Neural crest cell (in vitro differentiated cells): Measurements from ENCODE around the gene MRRF. TPM values are rescaled to one million over a fixed set of nuclear protein-coding genes. Genes with fewer than 3 reads are reported as not detected.

Source experiments
- DNase-seq: peaks from one replicate; pipeline ENCODE4 v3.0.0; 2021; ENCODE audit warnings: low read depth, mixed read lengths, low spot score
- H3K27ac Mint-ChIP-seq: one replicate; pipeline ENCODE4 v1.8.0; 2021; ENCODE audit warnings: mild to moderate bottlenecking, mixed read lengths; ENCODE audit not compliant: unreplicated experiment
- H3K27me3 Mint-ChIP-seq: 2 replicates; pipeline ENCODE4 v1.8.0; 2021; ENCODE audit warnings: low read depth, mild to moderate bottlenecking, mixed read lengths
- H3K36me3 Mint-ChIP-seq: 2 replicates; pipeline ENCODE4 v1.8.0; 2021; ENCODE audit warnings: low read depth, mild to moderate bottlenecking, mixed read lengths
- H3K4me1 Mint-ChIP-seq: 2 replicates; pipeline ENCODE4 v1.8.0; 2021; ENCODE audit warnings: mixed read lengths
- H3K4me3 Mint-ChIP-seq: one replicate; pipeline ENCODE4 v1.8.0; 2021; ENCODE audit warnings: mild to moderate bottlenecking, mixed read lengths
- H3K9me3 Mint-ChIP-seq: 2 replicates; pipeline ENCODE4 v1.8.0; 2021; ENCODE audit warnings: mixed read lengths
- CTCF ChIP-seq: fragments of 200-600 bp; sonication (generic); conservative IDR thresholded peaks from 2 replicates; pipeline ENCODE4 v1.5.0; 2021; ENCODE audit warnings: antibody characterized with exemption, mild to moderate bottlenecking
- total RNA-seq: library from RNA; stranded (reverse); gene quantifications from 2 replicates; pipeline ENCODE4 v1.2.1, GENCODE V29; 2021

The MRRF gene
- total RNA-seq, 1 donor from 2014 or later: 40.1 TPM

DNA sequence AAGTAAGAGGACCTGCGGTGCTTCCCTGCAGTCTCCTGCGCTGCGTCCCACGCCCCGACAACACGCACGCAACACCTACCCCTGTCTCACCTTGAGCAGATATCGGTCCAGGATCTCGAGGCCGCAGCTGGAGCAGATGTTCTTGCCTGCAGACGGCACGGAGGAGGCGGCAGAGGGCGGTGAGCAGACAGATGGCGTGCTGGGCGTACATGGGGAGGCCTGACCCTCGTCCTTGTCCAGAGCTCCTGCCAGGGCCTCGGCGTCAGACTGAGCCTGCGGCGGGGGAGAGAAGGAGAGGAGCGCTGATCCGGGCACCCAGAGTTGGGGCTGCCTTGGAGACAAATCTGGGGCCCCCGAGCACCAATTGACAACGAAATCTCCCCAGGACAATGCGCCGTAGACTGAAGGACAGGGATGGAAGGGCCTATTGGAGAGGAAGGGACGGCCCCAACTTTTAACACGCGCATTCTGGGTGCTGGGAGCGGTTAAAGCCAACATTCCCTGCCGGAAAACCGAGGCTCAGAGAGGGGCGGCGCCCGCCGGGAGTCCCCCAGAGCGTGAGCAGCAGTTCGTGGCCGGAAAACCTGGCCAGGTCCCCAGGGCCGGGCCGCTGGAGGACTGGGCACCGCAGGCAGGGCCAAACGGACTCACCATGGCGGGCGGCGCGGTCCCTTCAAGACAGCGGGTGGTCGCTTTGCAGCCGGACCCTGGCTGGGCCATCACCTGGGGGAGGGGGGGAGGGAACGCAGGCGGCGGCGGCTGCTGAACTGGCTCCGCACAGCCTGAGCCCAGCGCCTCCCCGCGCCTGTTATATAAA lies 37.7 kb upstream of the MRRF start:
- Mint-ChIP-seq H3K4me3 (peak overlapping the region; percentile 81), H3K27me3 (peaks cover 64% of the 10 kb centered on the region), H3K4me1 (peaks cover 14% of the 10 kb centered on the region), H3K27ac (no peak overlapping the region), H3K9me3 (no peaks in the 10 kb centered on the region), H3K36me3 (peaks cover 9% of the 10 kb centered on the region)
- TF ChIP-seq CTCF: no peak
- DNase-seq: no peak

- no peak for TF ChIP-seq CTCF
- no peak overlapping the region for H3K27ac Mint-ChIP-seq
- H3K4me1 Mint-ChIP-seq: peaks cover 14% of the 10 kb centered on the region
- H3K9me3 Mint-ChIP-seq: no peaks in the 10 kb centered on the region
- DNase-seq: no peak
- H3K27me3 Mint-ChIP-seq: peaks cover 58% of the 10 kb centered on the region
- peak overlapping the region; percentile 81 for H3K4me3 Mint-ChIP-seq
- peaks cover 9% of the 10 kb centered on the region for H3K36me3 Mint-ChIP-seq
Observed at GRCh38 chr9:122227575-122227900, 37.1 kb upstream of the MRRF start.

DNA sequence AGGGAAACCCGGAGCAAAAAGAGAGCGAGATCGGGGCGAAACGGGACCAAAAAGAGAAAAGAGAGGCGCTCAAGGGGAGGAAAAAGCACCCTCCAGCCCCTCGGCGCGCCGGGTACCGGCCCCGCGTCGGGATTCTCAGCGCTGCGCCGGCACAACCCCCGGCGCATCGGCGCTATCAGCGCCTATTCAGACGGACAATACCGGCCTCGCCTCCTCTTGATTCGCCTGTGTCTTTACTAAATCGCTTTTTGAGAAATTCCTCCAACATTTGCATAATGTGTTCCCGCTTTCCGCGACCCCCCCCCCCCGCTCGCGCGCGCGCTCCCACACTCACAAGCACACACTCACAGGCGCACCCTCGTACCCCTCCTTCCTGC lies 36.5 kb upstream of the MRRF start:
- H3K27me3 Mint-ChIP-seq: peaks cover 58% of the 10 kb centered on the region

GRCh38 chr9:122228568-122229484 lies 35.9 kb upstream of the MRRF start, which contains the start of gene LHX6:
LHX6 (minus strand) TSS chr9:122228957; CDS start chr9:122228740, 217 bp downstream.
- no peaks in the 10 kb centered on the region for H3K9me3 Mint-ChIP-seq
- peaks cover 58% of the 10 kb centered on the region for H3K27me3 Mint-ChIP-seq
- peaks cover 8% of the 10 kb centered on the region for H3K4me1 Mint-ChIP-seq
- no peak for TF ChIP-seq CTCF
- peak within 1 kb of the TSS; percentile 29 for H3K4me3 Mint-ChIP-seq
- peaks cover 9% of the 10 kb centered on the region for H3K36me3 Mint-ChIP-seq
- DNase-seq: no peak
- H3K27ac Mint-ChIP-seq: no peak within 1 kb of the TSS

More for the DNA sequence above, 36.5 kb upstream of the MRRF start:
- H3K27ac Mint-ChIP-seq: no peak overlapping the region
- DNase-seq: no peak
- H3K4me3 Mint-ChIP-seq: peak overlapping the region; percentile 29
- no peaks in the 10 kb centered on the region for H3K9me3 Mint-ChIP-seq
- H3K36me3 Mint-ChIP-seq: peaks cover 9% of the 10 kb centered on the region
- TF ChIP-seq CTCF: no peak
- H3K4me1 Mint-ChIP-seq: peaks cover 9% of the 10 kb centered on the region

GRCh38 chr9:122229485-122229837 lies 35.2 kb upstream of the MRRF start:
- no peak for DNase-seq
- Mint-ChIP-seq H3K36me3 (peaks cover 9% of the 10 kb centered on the region), H3K27ac (no peak overlapping the region), H3K4me1 (peaks cover 8% of the 10 kb centered on the region), H3K4me3 (no peak overlapping the region), H3K9me3 (no peaks in the 10 kb centered on the region), H3K27me3 (peaks cover 58% of the 10 kb centered on the region)
- TF ChIP-seq CTCF: no peak
